Activated T-cell treated with anti-CD3 and anti-CD28 coated beads, Interleukin-2, amount 50 U/mL, for 1 hour (primary cell): ENCODE data around the gene ASIC2.

Experiments used
- DNase-seq: peaks from one replicate; pipeline ENCODE4 v3.0.0-alpha.2; 2020

Gene ASIC2

DNA sequence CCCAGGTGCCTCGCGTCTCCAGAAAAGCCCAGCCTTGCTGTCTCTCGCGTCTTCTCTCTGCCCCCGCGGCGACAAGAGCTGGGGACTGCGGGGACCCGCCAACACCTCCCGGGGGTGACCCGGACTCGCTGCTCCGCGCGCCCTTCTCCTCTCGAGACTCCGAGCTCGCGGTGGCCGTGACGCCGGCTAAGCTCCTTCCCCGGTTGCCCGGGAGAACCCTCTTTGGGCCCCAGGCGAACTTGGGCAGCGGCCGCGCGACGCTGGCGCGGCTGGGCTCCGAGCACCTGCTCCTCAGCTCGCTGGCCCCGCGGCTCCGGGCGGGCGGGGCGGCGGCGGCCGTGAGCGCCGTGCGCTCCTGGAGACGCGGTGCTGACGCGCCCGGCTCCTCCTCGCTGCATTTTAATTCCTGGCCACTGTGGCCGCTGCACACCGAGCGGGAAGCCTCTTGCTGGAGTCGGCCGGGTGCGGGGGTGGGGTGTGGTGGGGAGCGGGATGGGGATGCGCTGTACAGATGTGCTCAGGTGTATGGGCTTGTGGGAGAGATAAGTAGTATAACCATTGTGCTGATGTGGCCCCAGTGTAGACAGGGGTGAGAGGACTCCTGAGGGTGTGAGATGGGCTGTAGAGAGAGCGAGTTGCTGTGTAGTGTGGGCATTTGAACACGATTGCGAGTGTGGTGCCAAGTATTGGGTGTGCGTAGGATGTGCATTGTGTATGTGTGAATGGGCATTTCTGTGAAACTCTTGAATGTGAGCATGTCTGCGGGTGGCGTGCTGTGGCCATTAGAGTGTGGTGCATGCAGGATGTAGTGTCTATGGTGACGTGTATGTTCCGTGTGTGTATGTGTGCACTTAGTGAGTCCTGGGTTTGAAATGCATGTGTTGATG, at the start of gene ASIC2:
ASIC2 (minus strand) TSS at position 315 of the 887 bp plus-strand sequence.
- no peak for DNase-seq

DNA sequence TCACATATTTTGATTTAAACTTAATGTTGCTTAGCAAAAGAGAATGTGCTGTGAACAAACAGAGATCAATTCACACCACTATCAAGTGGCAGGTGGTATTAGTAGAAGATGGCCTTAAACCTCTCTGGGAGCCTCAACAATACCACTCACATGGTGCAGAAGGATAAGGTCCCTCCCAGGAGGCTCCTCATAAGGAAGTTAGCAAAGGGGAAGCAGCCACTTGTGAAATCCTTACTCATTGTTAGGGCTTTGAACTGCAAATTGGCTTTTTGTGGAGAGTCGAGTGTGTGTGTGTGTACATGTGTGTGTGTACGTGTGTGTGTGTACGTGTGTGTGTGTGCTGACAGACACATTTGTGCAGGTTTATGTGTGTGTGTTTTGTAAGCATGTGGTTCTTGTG, 48.9 kb upstream of the ASIC2 start:
- no peak for DNase-seq

DNA sequence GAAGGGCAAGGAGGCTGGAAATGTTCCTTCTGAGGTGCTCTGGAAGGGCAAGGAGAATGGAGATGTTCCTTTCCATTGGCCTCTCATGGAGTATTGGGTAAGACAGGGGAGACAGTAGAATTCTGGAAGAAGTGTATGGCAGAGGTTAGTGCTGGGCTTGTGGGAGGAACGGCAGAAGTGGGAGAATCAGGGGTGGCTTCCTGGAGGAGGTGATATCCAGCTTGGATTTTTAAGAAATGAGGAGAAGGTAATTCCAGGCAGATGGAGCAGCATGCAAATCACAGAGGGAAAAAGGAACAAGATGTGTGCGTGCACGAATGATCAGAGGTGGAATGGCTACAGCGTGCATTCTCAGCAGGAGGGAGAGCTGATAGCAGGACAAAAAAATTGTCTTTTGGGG, 45.1 kb upstream of the ASIC2 start:
- DNase-seq, result no peak

DNA sequence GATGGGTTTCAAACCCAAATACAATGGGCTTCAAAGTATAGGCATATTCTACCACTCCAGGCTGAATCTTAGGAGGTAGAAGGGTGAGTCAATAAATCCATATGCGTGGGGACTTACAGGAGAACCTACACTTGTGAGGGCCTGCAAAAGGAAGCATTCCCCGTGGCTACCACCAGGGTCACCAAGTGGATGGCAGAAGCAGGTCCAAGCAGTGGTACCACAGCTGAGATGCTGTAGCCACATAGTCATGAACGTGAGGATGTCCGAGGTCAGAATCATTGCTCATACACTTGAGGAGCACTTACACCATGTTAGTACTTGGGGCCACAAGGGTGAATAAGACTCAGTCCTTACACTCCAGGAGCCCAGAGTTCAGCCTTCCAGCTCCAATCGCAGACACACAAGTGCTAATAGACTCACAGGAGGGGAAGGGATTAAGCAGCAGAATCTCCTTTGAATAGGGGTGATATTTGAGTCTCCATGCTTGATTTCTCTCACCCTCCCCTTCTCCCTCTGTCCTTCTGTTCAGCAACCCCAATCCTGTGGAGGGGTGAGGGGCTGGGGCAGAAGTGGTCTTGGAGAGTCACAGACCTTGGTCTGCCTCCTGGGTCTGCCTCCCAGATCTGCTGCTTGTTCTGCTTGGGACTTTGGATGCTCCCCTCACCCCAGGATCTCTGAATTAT, 42.5 kb upstream of the ASIC2 start:
- no peak for DNase-seq

DNA sequence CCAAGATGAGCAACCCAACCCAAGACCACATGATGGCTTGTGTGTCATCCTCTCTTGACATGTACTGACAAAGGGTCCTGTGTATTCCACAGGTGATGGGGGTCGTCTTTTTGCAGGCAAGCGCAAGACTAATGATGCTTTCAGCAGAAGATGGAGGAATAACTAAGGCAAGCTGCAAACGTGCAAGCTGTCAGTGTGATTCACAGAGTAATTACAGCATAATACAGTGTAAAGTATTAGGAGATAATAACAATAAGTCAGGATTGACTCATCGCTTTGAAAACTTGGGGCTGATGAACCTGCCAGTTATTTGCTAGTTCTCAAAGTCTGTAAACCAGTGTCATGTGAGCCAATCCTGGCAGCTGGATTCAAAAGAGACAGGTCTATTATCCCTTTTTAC, 41.6 kb upstream of the ASIC2 start:
- DNase-seq, result no peak

DNA sequence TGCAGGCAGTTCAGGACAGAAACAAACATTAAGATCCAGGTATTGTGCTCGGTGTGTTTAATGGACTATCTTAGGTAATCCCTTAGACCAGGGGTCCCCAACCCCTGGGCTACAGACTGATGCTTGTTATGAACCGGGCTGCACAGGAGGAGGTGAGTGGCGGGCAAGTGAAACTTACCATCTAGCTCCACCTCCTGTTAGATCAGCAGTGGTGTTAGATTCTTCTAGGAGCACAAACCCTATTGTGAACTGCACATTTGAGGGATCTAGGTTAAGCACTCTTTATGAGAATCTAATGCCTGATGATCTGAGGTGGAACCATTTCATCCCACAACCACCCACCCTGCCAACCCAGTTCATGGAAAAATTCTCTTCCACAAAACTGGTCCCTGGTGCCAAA, 37.8 kb upstream of the ASIC2 start:
- no peak for DNase-seq

DNA sequence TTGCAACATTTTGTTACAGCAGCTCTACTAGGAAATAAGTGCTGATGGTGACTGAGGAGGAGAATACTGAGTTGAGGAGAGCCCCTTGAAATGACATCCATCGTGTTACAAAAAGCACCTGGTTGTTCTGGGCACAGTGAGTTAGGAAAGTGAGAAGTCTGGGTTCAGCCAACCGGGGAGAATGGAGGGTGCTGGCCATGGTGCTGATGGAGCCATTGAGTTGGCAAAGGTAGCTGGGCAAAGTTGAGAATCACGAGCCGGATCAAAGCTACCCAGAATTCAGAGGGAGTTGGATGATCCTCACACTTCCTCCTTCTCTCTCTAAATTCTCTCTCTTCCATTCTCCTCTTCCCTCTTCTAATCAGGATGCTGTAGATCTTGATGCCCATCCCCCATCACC, 35.0 kb upstream of the ASIC2 start:
- no peak for DNase-seq

DNA sequence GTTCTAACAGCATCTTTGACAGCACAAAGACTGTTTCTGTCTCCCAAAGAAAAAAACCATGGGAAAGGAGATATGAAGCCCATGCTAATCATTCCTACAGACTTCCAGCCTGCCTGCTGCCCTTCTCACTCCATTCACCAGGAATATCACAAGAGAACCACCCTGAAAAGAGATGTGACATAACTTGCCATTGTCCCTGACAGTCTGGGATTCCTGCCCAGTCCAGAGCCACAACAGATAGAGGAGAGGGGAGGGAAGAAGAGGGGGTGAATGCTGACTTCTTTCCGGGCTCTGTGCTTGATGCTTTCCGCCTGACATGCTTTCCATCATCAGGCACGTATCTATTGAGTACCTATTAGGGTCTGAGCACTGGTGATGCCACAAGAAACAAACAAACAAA, 31.6 kb upstream of the ASIC2 start:
- DNase-seq, result no peak

DNA sequence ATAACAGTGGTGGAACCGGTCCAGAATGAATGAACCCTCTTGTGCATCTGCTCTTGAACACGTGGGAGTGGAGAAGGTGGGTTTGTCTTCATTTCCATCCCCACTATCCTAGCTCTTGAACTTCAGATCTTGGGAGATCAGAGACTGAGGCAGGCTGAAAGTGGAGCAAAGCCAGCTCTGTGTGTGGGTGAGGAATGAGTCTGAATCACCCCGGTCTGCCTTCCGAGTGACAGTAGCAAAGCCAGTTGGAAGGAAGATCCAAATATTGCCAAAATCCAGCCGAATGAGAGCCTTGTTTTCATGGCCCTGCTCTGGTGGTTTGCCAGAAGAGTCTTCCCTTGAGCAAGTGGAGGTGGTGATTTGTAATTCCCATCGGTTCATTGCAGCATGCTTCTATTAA, 29.0 kb upstream of the ASIC2 start:
- DNase-seq, result no peak

DNA sequence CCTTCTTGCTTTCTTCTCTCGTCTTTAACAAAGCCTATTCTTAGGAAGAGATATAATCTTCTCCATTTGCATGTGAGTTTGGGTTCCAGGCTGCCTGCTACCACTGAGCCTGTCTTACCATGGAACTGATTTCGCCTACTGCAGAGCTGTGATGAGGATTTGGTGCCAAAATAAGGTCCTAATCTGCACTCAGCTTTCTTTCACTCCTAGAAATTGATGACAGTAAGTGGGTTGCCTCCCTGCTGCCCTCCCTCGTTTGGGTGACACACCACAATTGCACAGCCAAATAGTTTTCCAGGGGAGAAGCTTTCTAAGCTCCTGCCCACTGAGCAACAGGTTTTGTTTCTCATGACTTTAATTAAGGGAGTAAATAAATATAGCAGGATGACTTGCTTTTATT, 25.1 kb upstream of the ASIC2 start:
- DNase-seq, result no peak

DNA sequence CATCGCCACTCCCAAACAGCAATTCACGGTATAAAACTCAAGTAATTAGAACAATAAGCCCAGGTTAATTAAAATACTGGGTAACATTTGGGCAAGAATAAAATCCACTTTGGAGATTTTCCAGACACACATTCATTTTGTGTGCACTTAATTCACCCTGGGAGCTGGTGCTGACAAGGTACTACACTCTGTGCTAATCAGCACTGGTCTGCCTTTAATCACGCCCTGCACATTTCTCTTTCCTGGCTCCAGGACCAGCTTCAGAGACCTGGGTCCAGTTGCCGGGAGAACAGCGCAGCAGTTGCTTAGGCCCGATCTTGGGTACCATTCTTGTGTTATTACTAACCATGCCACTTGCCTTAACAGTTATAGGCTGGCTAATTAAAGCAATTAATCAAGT, 23.7 kb upstream of the ASIC2 start:
- no peak for DNase-seq

DNA sequence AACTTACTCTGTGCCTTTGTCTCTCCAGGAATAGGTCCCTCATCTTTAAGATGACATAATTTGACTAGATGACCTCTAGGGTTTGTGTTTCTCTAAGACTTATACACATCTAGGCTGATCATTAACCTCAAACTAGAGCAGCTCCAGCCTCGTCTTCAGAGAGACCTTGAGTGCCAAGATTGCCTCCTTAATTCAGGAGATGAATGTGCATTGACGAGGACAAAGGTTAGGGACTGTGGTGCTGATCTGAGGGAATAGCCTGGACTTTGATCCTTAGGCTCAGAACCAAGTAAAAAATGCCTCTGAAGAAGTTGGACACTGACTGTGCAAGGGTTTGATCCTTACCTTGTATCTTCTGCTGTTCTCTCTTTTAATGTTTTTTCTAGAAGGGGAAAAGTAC, 17.2 kb upstream of the ASIC2 start:
- DNase-seq, result no peak

DNA sequence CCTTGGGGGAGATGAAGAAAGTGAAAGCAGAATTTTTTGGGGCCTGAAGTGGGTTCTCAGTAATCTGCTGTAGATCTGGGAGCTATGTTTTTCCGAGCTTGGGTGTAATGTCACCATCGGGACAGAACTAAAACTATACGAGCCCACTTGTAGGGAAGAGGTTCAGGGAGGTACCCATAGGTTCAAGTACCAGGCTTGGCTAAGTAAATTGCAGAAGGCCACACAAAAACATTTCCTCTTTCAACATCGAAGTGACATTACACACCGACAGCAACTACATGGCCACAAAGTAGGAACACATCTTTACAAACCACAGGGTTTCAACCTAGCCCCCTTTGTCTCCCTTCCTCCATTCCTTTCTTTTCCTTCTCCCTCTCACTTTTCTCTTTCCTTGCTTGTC, 10.2 kb upstream of the ASIC2 start:
- DNase-seq, result no peak

DNA sequence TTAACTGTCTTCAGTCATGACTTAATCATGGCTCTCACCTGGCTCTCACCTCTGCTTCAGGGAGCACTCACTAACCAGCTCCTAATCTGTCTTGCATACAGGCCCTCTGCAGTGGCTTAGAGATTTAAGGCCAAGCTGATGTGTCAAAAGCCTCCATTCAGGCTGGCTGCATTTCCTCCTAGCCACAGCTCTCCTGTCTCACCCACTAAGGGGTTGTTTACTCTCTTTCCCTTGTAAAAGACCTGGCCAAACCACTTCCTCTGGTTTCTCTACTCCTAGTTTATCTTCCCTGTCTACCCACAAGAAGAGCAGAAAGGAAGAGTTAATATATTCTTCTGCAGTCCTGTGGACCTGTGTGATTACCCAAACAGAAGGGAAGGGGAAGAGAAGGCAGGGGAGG, 9.3 kb upstream of the ASIC2 start:
- DNase-seq, result no peak

DNA sequence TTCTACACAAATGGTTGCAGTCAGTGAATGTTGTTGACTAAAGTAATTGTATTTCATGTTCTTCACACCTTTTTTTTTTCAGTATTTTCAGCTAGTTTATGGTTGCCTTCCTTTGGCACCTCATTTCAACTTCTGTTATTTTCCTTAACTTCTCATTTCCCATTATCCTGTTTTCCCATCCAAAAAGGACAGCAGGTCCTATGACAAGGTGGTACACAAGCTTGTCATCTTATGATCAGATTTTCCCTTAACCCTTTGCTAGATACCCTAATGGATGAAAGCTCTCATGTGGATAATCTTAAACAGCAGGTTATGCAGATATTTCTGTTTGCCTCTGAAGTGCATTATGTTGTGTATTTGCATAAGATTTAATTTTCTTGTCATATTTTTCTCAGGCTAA, 7.1 kb upstream of the ASIC2 start:
- no peak for DNase-seq

DNA sequence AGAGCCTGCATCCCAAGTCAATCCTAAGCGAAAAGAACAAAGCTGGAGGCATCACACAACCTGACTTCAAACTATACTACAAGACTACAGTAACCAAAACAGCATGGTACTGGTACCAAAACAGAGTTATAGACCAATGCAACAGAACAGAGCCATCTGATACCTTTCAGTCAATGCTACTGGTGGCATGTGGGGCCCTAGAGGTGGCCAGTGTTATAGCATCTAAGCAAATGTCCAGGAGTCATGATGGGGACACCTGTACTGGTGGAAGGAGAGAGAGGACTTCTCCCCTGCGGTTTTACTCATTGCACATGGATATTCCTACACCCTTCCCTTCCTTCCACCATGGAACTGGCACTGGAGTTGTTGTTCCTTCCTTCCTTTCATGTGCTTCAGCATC, 6.0 kb upstream of the ASIC2 start:
- no peak for DNase-seq

DNA sequence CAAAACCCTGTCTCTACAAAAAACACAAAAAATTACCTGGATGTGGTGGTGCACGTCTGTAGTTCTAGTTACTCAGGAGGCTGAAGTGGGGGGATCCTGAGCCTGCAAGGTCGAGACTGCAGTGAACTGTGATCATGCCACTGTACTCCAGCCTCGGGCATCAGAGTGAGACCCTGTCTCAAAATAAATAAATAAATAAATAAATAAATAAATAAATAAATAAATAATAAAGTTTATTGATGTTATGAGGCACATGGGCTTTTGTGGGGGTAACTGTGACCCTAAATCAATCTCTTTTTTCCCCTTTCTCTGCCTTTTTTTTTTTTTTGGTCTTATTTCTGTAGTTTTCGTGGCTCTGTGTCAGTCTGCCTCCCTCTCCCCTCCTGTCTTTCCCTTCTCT, 4.5 kb upstream of the ASIC2 start:
- DNase-seq, result no peak

DNA sequence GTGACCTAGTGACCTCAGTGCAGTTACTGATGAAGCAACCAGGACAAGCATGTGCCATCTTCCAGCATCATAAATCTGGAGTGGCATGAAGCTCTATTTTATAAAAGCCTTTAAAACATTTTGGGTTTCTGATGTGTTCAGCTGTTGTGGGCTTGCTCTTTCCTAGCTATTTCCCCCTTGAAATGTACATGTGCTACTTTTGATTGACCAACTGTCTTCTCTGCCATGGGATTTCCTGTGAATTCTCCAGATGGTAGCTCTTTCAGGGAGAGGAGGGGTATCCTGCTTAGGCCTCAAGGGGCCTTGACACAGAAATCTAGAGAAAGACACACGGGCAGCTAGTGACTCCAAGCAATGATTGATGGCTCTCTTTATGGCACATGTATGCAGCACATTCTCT, 1.9 kb upstream of the ASIC2 start:
- no peak for DNase-seq

DNA sequence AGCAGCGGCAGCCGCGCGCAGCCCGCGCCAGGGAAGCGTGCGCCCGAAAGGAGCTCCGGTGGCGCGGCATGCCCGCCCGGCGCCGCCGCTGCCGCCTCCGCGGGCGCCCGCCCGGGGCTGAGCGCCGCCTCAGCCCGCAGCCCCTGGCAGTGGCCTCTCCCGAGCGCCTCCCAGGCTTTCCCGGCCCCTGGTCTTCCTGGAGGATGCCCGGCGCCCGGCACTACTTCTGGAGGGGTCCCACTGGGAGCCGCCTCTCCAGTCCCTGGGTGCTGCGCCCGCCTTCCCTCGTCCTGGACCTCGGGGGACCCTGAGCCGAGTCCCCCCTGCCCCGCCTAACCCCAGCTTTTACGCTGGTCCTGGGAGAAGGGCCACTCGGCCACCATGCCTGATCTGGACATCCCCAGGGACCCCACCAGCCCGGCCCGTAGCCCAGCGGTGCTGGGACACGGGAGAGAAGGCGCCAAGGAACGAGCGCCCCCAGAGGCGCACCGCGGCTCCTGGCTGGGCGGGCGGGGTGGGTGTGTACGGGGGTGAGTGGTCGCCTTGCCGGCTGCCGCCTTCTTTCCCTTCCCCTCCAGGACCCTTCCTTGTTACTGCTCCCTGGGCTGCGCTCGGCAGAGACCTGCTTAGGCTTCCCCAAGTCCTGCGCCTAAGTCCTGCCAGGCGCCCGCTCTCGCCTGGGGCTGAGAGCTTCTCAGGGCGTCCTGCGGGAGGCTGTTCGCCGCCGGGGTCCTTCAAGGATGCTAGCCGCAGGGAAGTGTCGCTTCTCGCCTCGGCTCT, 704 bp downstream of the ASIC2 start:
- DNase-seq, result no peak

DNA sequence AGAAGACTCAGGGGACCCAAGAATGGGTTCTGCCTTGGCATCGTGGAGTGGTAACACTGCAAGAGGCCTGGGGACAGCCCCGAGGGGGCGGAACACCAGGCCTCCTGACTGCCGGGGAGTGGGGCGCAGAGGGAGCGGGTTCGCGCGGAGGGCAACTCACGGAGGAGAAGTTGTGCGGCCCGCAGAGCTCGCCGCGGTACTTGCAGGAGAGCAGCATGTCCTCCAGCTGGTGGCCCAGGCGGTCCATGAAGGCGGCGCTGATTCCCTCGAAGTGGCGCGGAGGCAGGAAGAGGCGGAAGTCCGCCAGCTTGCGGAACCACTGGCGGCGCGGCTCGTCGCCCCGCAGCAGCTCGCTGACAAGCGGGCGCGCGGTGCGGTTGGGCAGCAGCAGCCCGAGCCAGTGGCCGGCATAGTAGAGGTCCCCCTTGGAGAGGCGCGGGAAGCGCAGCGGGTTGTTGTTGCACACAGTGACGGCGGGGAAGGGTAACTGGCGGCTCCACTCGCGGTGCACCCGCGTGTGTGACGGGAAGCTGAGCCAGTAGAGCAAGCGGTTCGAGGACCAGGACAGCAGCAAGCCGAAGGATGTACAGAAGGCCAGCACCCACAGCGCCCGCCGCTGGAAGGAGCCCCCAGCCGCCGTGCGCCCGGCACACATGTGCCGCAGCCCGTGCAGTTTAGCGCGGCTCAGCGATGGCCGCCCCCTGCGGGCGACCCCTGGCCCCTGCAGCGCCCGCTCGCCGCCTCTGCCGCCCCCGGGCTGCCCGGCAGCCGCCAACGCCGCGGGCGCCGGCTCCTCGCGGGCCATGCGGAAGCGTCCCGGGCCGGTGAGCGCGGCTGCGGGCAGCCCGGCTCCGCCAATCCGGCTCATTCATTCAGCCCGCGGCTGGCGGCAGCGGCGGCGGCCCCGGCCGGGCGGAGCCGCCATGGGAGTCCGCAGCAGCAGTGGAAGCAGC, 1.6 kb downstream of the ASIC2 start:
- DNase-seq, result no peak

DNA sequence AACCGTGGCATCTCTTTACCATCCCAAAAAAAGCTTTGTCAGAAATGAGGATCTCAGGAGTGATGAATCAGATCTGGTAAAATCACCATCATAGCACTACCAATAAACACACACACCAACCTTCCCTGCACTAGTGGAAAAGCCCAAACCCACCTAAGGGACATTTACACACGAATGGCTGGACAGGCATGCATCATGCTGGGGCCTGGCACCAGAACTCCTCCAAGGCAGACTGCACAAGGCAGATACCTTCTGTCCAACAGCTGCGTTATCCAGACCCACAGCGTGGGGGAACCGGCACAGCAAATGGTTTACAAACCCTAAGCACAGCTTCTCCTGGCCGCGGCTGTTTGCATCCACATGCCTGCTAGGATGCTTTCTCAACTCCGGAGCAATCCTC, 2.8 kb downstream of the ASIC2 start:
- no peak for DNase-seq

DNA sequence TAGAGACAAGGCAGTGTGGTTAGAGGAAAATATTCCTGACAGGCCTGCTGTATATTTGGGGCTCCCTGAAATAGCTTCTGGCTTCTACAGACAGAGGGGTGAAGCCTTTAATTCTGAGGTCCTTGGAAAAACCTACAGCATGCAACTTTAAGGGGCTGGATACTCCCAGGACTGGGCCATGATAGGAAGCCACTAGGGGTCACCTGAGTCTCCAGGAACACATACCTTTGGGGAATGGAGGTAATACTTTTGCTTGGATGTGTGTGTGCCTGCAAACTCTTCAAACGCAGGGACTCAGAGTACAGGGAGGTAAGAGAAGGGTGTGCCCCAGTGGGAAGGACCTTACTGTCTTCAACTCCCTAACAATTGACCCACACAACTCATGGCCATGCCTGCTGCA, 4.1 kb downstream of the ASIC2 start:
- DNase-seq, result no peak
